Stimulated activated naive CD8-positive, alpha-beta T cell treated with anti-CD3 and anti-CD28 coated beads, Interleukin-15, Interleukin-2, amounts not matched to agents 100 U/mL and 50 U/mL, for 24 hours (primary cell): Measurements from ENCODE around the gene IKBKE.

Experiments used
- ATAC-seq: fragments of 150-1000 bp; cut with Tn5 transposase; one replicate; pipeline ENCODE4 v1.10.0; 2021
- DNase-seq: peaks from one replicate; pipeline ENCODE4 v3.0.0; 2021

The IKBKE gene

GRCh38 chr1:206455289-206455665 is 15.0 kb upstream of the IKBKE start:
- ATAC-seq, result no peak
- DNase-seq, result no peak

GRCh38 chr1:206455666-206456344 is 14.5 kb upstream of the IKBKE start:
- no peak for ATAC-seq
- no peak for DNase-seq

GRCh38 chr1:206456577-206457370 is 13.5 kb upstream of the IKBKE start:
- no peak for DNase-seq
- ATAC-seq, result no peak

GRCh38 chr1:206457408-206458120 is 12.7 kb upstream of the IKBKE start:
- no peak for ATAC-seq
- DNase-seq, result no peak

GRCh38 chr1:206459703-206460102 is 10.6 kb upstream of the IKBKE start:
- DNase-seq (no peak), ATAC-seq (no peak)

GRCh38 chr1:206460836-206461426 is 9.3 kb upstream of the IKBKE start:
- DNase-seq, result no peak
- no peak for ATAC-seq

- DNase-seq (peak; percentile 78), ATAC-seq (peak; percentile 56)
These were observed 8.4 kb upstream of the IKBKE start for GRCh38 chr1:206461602-206462455.

- DNase-seq, result no peak
- peak; percentile 47 for ATAC-seq
These were observed 7.1 kb upstream of the IKBKE start for GRCh38 chr1:206463137-206463536.

- DNase-seq, result no peak
These were observed 6.4 kb upstream of the IKBKE start for GRCh38 chr1:206463911-206464310.

GRCh38 chr1:206464456-206464964 is 5.8 kb upstream of the IKBKE start:
- ATAC-seq (peak; percentile 30), DNase-seq (no peak)

More at GRCh38 chr1:206463911-206464310, 6.4 kb upstream of the IKBKE start:
- ATAC-seq, result no peak

- no peak for ATAC-seq
- DNase-seq, result no peak
These were observed 4.3 kb upstream of the IKBKE start for GRCh38 chr1:206465951-206466350.

GRCh38 chr1:206466840-206467649 is 3.2 kb upstream of the IKBKE start:
- DNase-seq (peak; percentile 26), ATAC-seq (no peak)

GRCh38 chr1:206467915-206468314 is 2.4 kb upstream of the IKBKE start:
- DNase-seq (peak; percentile 35), ATAC-seq (no peak)

GRCh38 chr1:206468571-206468970 is 1.7 kb upstream of the IKBKE start:
- DNase-seq (no peak), ATAC-seq (no peak)

GRCh38 chr1:206469411-206469932 is 804 bp upstream of the IKBKE start:
- ATAC-seq (no peak), DNase-seq (peak; percentile 37)

GRCh38 chr1:206470692-206471414 is 577 bp downstream of the IKBKE start:
- peak; percentile 70 for DNase-seq

GRCh38 chr1:206471415-206471801 is 1.1 kb downstream of the IKBKE start:
- DNase-seq, result peak; percentile 50
- peak; percentile 20 for ATAC-seq

More at GRCh38 chr1:206470692-206471414, 577 bp downstream of the IKBKE start:
- peak; percentile 75 for ATAC-seq

GRCh38 chr1:206472024-206472423 is 1.7 kb downstream of the IKBKE start:
- DNase-seq, result peak; percentile 44
- no peak for ATAC-seq

- ATAC-seq (no peak), DNase-seq (peak; percentile 43)
These were observed 2.2 kb downstream of the IKBKE start for GRCh38 chr1:206472454-206472853.

- DNase-seq (no peak), ATAC-seq (no peak)
These were observed 2.6 kb downstream of the IKBKE start for GRCh38 chr1:206472886-206473285.
